ENCODE measurements around the gene NEUROG3. TPM values are rescaled to one million over a fixed set of nuclear protein-coding genes. Genes with fewer than 3 reads are reported as not detected.
"Not testable (repeated sequence)": the region's sequence is repeated elsewhere in the genome, so short reads cannot be mapped to it uniquely, and the experiment has no call there.

Gene NEUROG3
- total RNA-seq, 4 donors from 2014 or later, result not detected

DNA sequence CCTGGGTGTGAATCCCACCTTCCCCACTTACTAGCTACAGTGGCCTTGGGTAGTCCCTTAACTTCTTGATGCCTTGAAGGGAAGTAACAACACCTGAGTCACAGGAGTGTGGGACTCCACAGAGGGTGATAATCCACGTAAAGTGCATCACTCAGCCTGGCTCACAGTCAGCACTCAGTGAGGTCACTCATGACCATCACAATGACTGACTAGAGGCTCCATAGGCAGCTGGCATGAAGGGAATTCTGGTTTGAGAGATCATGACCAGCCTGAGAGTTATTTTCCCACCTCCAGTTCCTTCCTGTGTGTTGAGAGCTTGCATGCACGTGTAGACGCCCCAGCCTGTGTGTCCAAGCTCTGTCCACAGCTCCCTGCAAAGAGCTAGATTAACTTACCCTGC lies 34.8 kb downstream of the NEUROG3 start:
- no peak for TF ChIP-seq POLR2A (IDR thresholded peaks at IDR 0.05)
- TF ChIP-seq, protein P1, sequence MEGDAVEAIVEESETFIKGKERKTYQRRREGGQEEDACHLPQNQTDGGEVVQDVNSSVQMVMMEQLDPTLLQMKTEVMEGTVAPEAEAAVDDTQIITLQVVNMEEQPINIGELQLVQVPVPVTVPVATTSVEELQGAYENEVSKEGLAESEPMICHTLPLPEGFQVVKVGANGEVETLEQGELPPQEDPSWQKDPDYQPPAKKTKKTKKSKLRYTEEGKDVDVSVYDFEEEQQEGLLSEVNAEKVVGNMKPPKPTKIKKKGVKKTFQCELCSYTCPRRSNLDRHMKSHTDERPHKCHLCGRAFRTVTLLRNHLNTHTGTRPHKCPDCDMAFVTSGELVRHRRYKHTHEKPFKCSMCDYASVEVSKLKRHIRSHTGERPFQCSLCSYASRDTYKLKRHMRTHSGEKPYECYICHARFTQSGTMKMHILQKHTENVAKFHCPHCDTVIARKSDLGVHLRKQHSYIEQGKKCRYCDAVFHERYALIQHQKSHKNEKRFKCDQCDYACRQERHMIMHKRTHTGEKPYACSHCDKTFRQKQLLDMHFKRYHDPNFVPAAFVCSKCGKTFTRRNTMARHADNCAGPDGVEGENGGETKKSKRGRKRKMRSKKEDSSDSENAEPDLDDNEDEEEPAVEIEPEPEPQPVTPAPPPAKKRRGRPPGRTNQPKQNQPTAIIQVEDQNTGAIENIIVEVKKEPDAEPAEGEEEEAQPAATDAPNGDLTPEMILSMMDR (IDR thresholded peaks at IDR 0.05), result no peak
- WGBS, 2 donors, result 69 to 79% methylated on average over 3 of the region's 3 CpGs
- no peak overlapping the region for H3K4me3 ChIP-seq (ENCODE audit: low read depth, poor library complexity, severe bottlenecking)
- DNase-seq (ENCODE audit: low spot score in 2 of 2), result no peak
- intact Hi-C loops (cut with DNase I; ENCODE audit: low total_unique reads), result no loop called here

DNA sequence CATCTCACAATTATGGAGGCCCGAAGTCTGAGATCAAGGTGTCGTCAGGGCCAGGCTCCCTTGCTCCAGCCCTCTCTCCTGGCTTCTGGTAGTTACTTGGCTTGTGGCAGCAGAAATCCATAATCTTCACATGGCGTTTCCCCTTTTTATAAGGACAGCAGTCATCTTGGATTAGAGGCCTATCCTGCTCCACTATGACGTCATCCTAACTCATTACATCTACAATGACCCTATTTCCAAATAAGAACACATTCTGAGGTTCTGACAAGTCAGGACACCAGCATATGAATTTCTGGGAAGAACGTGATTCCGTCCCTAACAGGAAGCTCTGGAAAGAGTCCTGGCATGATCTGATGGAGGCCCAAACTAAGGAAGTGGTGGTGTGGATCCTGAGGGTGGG lies 35.8 kb downstream of the NEUROG3 start:
- 90 to 91% methylated on average over 6 of the region's 6 CpGs for WGBS, 2 donors
- TF ChIP-seq, protein P1 (IDR thresholded peaks at IDR 0.05), result no peak
- no peak for TF ChIP-seq POLR2A (IDR thresholded peaks at IDR 0.05)
- H3K4me3 ChIP-seq (ENCODE audit: low read depth, poor library complexity, severe bottlenecking), result no peak overlapping the region
- no peak for DNase-seq (ENCODE audit: low spot score in 2 of 2)
- intact Hi-C loops (cut with DNase I; ENCODE audit: low total_unique reads), result no loop called here

DNA sequence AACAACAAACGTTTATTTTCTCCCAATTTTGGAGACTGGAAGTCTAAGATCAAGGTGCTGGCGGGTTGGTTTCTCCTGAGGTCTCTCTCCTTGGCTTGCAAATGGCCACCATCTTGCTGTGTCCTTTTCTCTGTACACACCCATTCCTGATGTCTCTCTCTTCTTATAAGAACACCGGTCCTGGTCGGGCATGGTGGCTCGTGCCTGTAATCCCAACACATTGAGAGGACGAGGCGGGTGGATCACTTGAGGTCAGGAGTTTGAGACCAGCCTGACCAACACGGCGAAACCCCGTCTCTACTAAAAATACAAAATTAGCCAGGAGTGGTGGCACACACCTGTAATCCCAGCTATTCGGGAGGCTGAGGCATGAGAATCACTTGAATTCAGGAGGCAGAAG lies 36.7 kb downstream of the NEUROG3 start:
- peak in 1 of 2 donors; percentile 70 for DNase-seq (ENCODE audit: low spot score in 2 of 2)
- 94 to 96% methylated on average over 11 of the region's 11 CpGs for WGBS, 2 donors
- H3K4me3 ChIP-seq (ENCODE audit: low read depth, poor library complexity, severe bottlenecking); intact Hi-C loops (cut with DNase I; ENCODE audit: low total_unique reads): not testable (repeated sequence)

DNA sequence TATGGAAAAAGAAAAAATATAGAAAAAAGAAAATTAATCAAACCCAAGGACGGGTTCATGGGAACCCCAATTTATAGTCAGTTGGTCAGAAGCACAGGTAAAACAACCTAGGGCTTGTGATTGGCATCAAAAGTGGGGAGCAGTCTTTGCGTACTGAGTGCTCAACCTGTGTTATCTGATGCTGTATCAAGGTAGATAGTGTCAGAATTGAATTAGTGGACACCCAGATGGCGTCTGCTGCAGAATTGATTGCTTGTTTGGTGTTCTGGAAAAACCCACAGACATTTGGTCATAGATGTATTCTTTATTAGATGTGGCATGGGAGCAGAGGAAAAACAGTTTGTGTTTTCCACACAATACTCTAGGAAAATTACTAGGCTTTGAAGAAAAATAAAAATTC lies 39.6 kb downstream of the NEUROG3 start:
- no peak for TF ChIP-seq POLR2A (IDR thresholded peaks at IDR 0.05)
- TF ChIP-seq, protein P1 (IDR thresholded peaks at IDR 0.05), result no peak
- WGBS, 2 donors, result 64 to 65% methylated on average over 3 of the region's 3 CpGs
- H3K4me3 ChIP-seq (ENCODE audit: low read depth, poor library complexity, severe bottlenecking), result no peak overlapping the region
- DNase-seq (ENCODE audit: low spot score in 2 of 2), result no peak
- intact Hi-C loops (cut with DNase I; ENCODE audit: low total_unique reads), result no loop called here

DNA sequence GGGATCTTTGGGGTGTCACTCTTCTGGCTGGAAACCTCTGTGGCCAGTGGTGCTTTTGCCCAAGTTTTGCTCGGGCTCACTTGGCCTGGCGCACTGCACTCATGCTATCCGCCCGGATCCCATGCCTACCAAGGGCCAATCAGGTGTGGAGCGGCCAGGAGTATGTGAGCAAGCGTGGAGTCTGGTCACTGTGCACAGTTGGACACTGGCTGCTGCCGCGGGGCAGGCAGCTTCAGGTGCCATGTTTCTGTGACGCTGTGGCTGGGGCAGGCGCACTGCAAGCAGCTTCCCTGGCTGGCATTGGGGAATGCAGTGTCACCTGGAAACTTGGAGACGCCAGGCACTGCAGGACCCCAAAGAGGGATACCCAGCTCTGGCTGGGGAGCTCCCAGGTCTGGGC lies 45.3 kb downstream of the NEUROG3 start:
- intact Hi-C loops (cut with DNase I; ENCODE audit: low total_unique reads), result no loop called here
- no peak overlapping the region for H3K4me3 ChIP-seq (ENCODE audit: low read depth, poor library complexity, severe bottlenecking)
- 95 to 98% methylated on average over 9 to 11 of the region's 11 CpGs for WGBS, 2 donors
- peak in 1 of 2 donors; percentile 14 for DNase-seq (ENCODE audit: low spot score in 2 of 2)
- TF ChIP-seq POLR2A (IDR thresholded peaks at IDR 0.05), result no peak
- TF ChIP-seq, protein P1 (IDR thresholded peaks at IDR 0.05), result no peak

Other genes starting within 250 kb of the NEUROG3 start
- gene TACR2, start 156.5 kb downstream of the NEUROG3 start, total RNA-seq, result 1 to 10 TPM in 2 of 4 donors, under 1 TPM in 1, not detected in 1; 0.29 to 1.8 (median 1.7) TPM
- 10 to 100 TPM in 3 of 4 donors, 1 to 10 TPM in 1; 5.9 to 47.7 (median 13.0) TPM for gene TSPAN15, start 122.0 kb downstream of the NEUROG3 start, total RNA-seq
- gene FAM241B, start 56.8 kb upstream of the NEUROG3 start, total RNA-seq, result 1 to 10 TPM in 3 of 4 donors, under 1 TPM in 1; 0.34 to 1.9 (median 1.3) TPM
- 1 to 10 TPM in 3 of 4 donors, under 1 TPM in 1; 0.93 to 2.3 (median 1.3) TPM for gene COL13A1, start 228.5 kb upstream of the NEUROG3 start, total RNA-seq

Data from lower leg skin (tissue), 4 donors.